Naive B cell (primary cell): ENCODE data around the gene UCP2. TPM values are rescaled to one million over a fixed set of nuclear protein-coding genes. Genes with fewer than 3 reads are reported as not detected.
"Not testable (repeated sequence)": the region's sequence is repeated elsewhere in the genome, so short reads cannot be mapped to it uniquely, and the experiment has no call there.

ENCODE experiments used
- ATAC-seq, 2 donors: fragments of 150-1000 bp; cut with Tn5 transposase; 2 replicates each; pipeline ENCODE4 v1.10.0; 2021; ENCODE audit warnings: low read depth in 2 of 2, mild to moderate bottlenecking in 2 of 2, moderate library complexity in 2 of 2
- DNase-seq: peaks from one replicate; pipeline ENCODE4 v3.0.0; 2022
- H3K27ac Mint-ChIP-seq, 6 donors: one replicate each; pipeline ENCODE4 v1.8.0; 2020 to 2022; ENCODE audit warnings: mild to moderate bottlenecking in 6 of 6, mixed read lengths in 6 of 6, moderate library complexity in 5 of 6, inconsistent platforms in 2 of 6
- H3K27me3 Mint-ChIP-seq, 3 donors: one replicate each; pipeline ENCODE4 v1.8.0; 2021 to 2022; ENCODE audit warnings: mixed read lengths in 3 of 3, mild to moderate bottlenecking in 1 of 3
- H3K36me3 Mint-ChIP-seq, 2 donors: one replicate each; pipeline ENCODE4 v1.8.0; 2020 to 2022; ENCODE audit warnings: mixed read lengths in 2 of 2, inconsistent platforms in 1 of 2, mild to moderate bottlenecking in 1 of 2
- H3K4me1 Mint-ChIP-seq, 3 donors: one replicate each; pipeline ENCODE4 v1.8.0; 2020 to 2022; ENCODE audit warnings: mixed read lengths in 3 of 3, inconsistent platforms in 1 of 3, mild to moderate bottlenecking in 1 of 3, moderate library complexity in 1 of 3
- H3K4me3 Mint-ChIP-seq, 8 donors: one replicate each; pipeline ENCODE4 v1.8.0; 2020 to 2022; ENCODE audit warnings: mild to moderate bottlenecking in 8 of 8, mixed read lengths in 8 of 8, moderate library complexity in 8 of 8, inconsistent platforms in 2 of 8
- H3K9me3 Mint-ChIP-seq, 7 donors: one replicate each; pipeline ENCODE4 v1.8.0; 2020 to 2022; ENCODE audit warnings: mixed read lengths in 7 of 7, mild to moderate bottlenecking in 5 of 7, inconsistent platforms in 2 of 7, moderate library complexity in 1 of 7
- polyA plus RNA-seq, 6 donors: library from polyadenylated mRNA; unstranded; fragments of 300-500 nt; fragmentation: Illumina TruSeq; gene quantifications; one replicate each; pipeline ENCODE4 v1.2.3, GENCODE V29; 2021; ENCODE audit warnings: low read depth in 6 of 6

UCP2 gene
- polyA plus RNA-seq, 6 donors from 2014 or later, result 1,601 to 2,628 (median 2,020) TPM

GRCh38 chr11:73950869-73951710 is 31.6 kb downstream of the UCP2 start, which contains the start of gene DNAJB13:
Gene DNAJB13 (plus strand): TSS chr11:73951026. CDS start chr11:73951070, 44 bp downstream.
- H3K9me3 Mint-ChIP-seq, result peaks cover 0 to 3% (median 0%) of the 10 kb centered on the region in 7 donors
- peak; percentile 44 for DNase-seq
- no peak within 1 kb of the TSS for H3K4me3 Mint-ChIP-seq

GRCh38 chr11:73949912-73950311 is 32.7 kb downstream of the UCP2 start:
- H3K4me1 Mint-ChIP-seq, result no peaks in the 10 kb centered on the region
- no peak overlapping the region for H3K27ac Mint-ChIP-seq
- DNase-seq (no peak), ATAC-seq (no peak)
- H3K9me3 Mint-ChIP-seq, result peaks cover 0 to 3% (median 0%) of the 10 kb centered on the region in 7 donors
- no peak overlapping the region for H3K4me3 Mint-ChIP-seq
- no peaks in the 10 kb centered on the region for H3K36me3 Mint-ChIP-seq
- peaks cover 0 to 9% (median 0%) of the 10 kb centered on the region in 3 donors for H3K27me3 Mint-ChIP-seq

More at GRCh38 chr11:73950869-73951710, 31.6 kb downstream of the UCP2 start, which contains the start of gene DNAJB13:
- ATAC-seq, result peak; percentile 85 to 88
- Mint-ChIP-seq H3K4me1 (peaks cover 0 to 1% (median 0%) of the 10 kb centered on the region in 3 donors), H3K36me3 (no peaks in the 10 kb centered on the region), H3K27ac (no peak within 1 kb of the TSS), H3K27me3 (peaks cover 0 to 13% (median 3%) of the 10 kb centered on the region in 3 donors)

- DNase-seq (no peak), ATAC-seq (no peak)
- peaks cover 0 to 9% (median 0%) of the 10 kb centered on the region in 3 donors for H3K27me3 Mint-ChIP-seq
- peaks cover 0 to 3% (median 0%) of the 10 kb centered on the region in 7 donors for H3K9me3 Mint-ChIP-seq
- no peaks in the 10 kb centered on the region for H3K4me1 Mint-ChIP-seq
- peak overlapping the region in 2 of 6 donors; percentile 4 to 6 for H3K27ac Mint-ChIP-seq
- no peak overlapping the region for H3K4me3 Mint-ChIP-seq
- H3K36me3 Mint-ChIP-seq, result no peaks in the 10 kb centered on the region
Observed at GRCh38 chr11:73949246-73949645, 33.4 kb downstream of the UCP2 start.

- peaks cover 0 to 3% (median 0%) of the 10 kb centered on the region in 7 donors for H3K9me3 Mint-ChIP-seq
- H3K27ac Mint-ChIP-seq, result peak overlapping the region in 1 of 6 donors; percentile 16
- ATAC-seq (no peak), DNase-seq (no peak)
- H3K27me3 Mint-ChIP-seq, result peaks cover 0 to 9% (median 0%) of the 10 kb centered on the region in 3 donors
- H3K36me3 Mint-ChIP-seq, result peaks cover 0 to under 1% of the 10 kb centered on the region in 2 donors
- H3K4me1 Mint-ChIP-seq, result no peaks in the 10 kb centered on the region
- H3K4me3 Mint-ChIP-seq, result no peak overlapping the region
Observed at GRCh38 chr11:73946798-73947458, 35.7 kb downstream of the UCP2 start.

GRCh38 chr11:73945396-73945795 is 37.2 kb downstream of the UCP2 start:
- Mint-ChIP-seq H3K9me3 (peaks cover 0 to 8% (median 3%) of the 10 kb centered on the region in 7 donors), H3K27me3 (peaks cover 0 to 9% (median 0%) of the 10 kb centered on the region in 3 donors), H3K27ac (no peak overlapping the region), H3K36me3 (peaks cover 5 to 10% of the 10 kb centered on the region in 2 donors), H3K4me3 (no peak overlapping the region), H3K4me1 (no peaks in the 10 kb centered on the region)
- no peak for ATAC-seq
- DNase-seq, result no peak

GRCh38 chr11:73944901-73945300 is 37.7 kb downstream of the UCP2 start:
- Mint-ChIP-seq H3K36me3 (peaks cover 5 to 10% of the 10 kb centered on the region in 2 donors), H3K4me3 (no peak overlapping the region), H3K4me1 (no peaks in the 10 kb centered on the region), H3K27ac (no peak overlapping the region), H3K9me3 (peaks cover 0 to 8% (median 3%) of the 10 kb centered on the region in 7 donors), H3K27me3 (peaks cover 0 to 9% (median 0%) of the 10 kb centered on the region in 3 donors)
- no peak for ATAC-seq
- no peak for DNase-seq

GRCh38 chr11:73944085-73944484 is 38.6 kb downstream of the UCP2 start:
- ATAC-seq, result no peak

GRCh38 chr11:73942010-73942409 is 40.6 kb downstream of the UCP2 start:
- no peak overlapping the region for H3K27ac Mint-ChIP-seq
- peaks cover 0 to 6% (median 0%) of the 10 kb centered on the region in 3 donors for H3K27me3 Mint-ChIP-seq
- peaks cover 2 to 12% (median 6%) of the 10 kb centered on the region in 7 donors for H3K9me3 Mint-ChIP-seq

More at GRCh38 chr11:73944085-73944484, 38.6 kb downstream of the UCP2 start:
- Mint-ChIP-seq H3K4me1 (no peaks in the 10 kb centered on the region), H3K9me3 (peaks cover 0 to 8% (median 3%) of the 10 kb centered on the region in 7 donors), H3K27me3 (peaks cover 0 to 9% (median 0%) of the 10 kb centered on the region in 3 donors), H3K27ac (peak overlapping the region in 1 of 6 donors; percentile 65), H3K4me3 (no peak overlapping the region), H3K36me3 (peaks cover 5 to 10% of the 10 kb centered on the region in 2 donors)
- no peak for DNase-seq

GRCh38 chr11:73940801-73941570 is 41.7 kb downstream of the UCP2 start:
- Mint-ChIP-seq H3K9me3 (peaks cover 2 to 12% (median 6%) of the 10 kb centered on the region in 7 donors), H3K36me3 (peaks cover 5 to 19% of the 10 kb centered on the region in 2 donors), H3K27me3 (no peaks in the 10 kb centered on the region), H3K4me1 (no peaks in the 10 kb centered on the region), H3K27ac (peak overlapping the region in 1 of 6 donors; percentile 48), H3K4me3 (no peak overlapping the region)
- ATAC-seq (no peak), DNase-seq (no peak)

More at GRCh38 chr11:73942010-73942409, 40.6 kb downstream of the UCP2 start:
- DNase-seq (no peak), ATAC-seq (no peak)
- H3K36me3 Mint-ChIP-seq, result peaks cover 5 to 19% of the 10 kb centered on the region in 2 donors
- no peak overlapping the region for H3K4me3 Mint-ChIP-seq
- H3K4me1 Mint-ChIP-seq, result no peaks in the 10 kb centered on the region

- Mint-ChIP-seq H3K27me3 (no peaks in the 10 kb centered on the region), H3K36me3 (peaks cover 9 to 24% of the 10 kb centered on the region in 2 donors), H3K27ac (no peak overlapping the region), H3K9me3 (peaks cover 2 to 12% (median 6%) of the 10 kb centered on the region in 7 donors), H3K4me3 (no peak overlapping the region), H3K4me1 (no peaks in the 10 kb centered on the region)
- DNase-seq (no peak), ATAC-seq (no peak)
Observed at GRCh38 chr11:73939096-73939495, 43.5 kb downstream of the UCP2 start.

- H3K36me3 Mint-ChIP-seq, result peaks cover 15 to 18% of the 10 kb centered on the region in 2 donors
- not testable (repeated sequence) for H3K4me1 Mint-ChIP-seq, H3K27ac Mint-ChIP-seq, H3K9me3 Mint-ChIP-seq, ATAC-seq, DNase-seq, H3K4me3 Mint-ChIP-seq, H3K27me3 Mint-ChIP-seq
Observed at GRCh38 chr11:73936047-73936446, 46.6 kb downstream of the UCP2 start.

GRCh38 chr11:73932781-73933180 is 49.9 kb downstream of the UCP2 start:
- Mint-ChIP-seq H3K27ac (no peak overlapping the region), H3K4me3 (no peak overlapping the region), H3K36me3 (peaks cover 9 to 14% of the 10 kb centered on the region in 2 donors), H3K4me1 (no peaks in the 10 kb centered on the region), H3K9me3 (no peaks in the 10 kb centered on the region), H3K27me3 (no peaks in the 10 kb centered on the region)
- DNase-seq (no peak), ATAC-seq (no peak)

GRCh38 chr11:73931951-73932350 is 50.7 kb downstream of the UCP2 start:
- Mint-ChIP-seq H3K4me3 (no peak overlapping the region), H3K27me3 (no peaks in the 10 kb centered on the region), H3K4me1 (no peaks in the 10 kb centered on the region), H3K36me3 (peaks cover 15 to 19% of the 10 kb centered on the region in 2 donors), H3K27ac (no peak overlapping the region), H3K9me3 (no peaks in the 10 kb centered on the region)
- ATAC-seq (no peak), DNase-seq (no peak)
